GM18519 (cell line): Measurements from ENCODE around the gene RCHY1.
A peak's percentile ranks its signal among the peaks of the same experiment; 100 is the strongest.
"Not testable (repeated sequence)": the region's sequence is repeated elsewhere in the genome, so short reads cannot be mapped to it uniquely, and the experiment has no call there.

Source experiments
- ATAC-seq: cut with Tn5 transposase; IDR thresholded peaks from one replicate; pipeline ENCODE4 v1.9.1; 2021; ENCODE audit warnings: mild to moderate bottlenecking, moderate library complexity; ENCODE audit not compliant: unreplicated experiment, low FRiP score

RCHY1 gene

DNA sequence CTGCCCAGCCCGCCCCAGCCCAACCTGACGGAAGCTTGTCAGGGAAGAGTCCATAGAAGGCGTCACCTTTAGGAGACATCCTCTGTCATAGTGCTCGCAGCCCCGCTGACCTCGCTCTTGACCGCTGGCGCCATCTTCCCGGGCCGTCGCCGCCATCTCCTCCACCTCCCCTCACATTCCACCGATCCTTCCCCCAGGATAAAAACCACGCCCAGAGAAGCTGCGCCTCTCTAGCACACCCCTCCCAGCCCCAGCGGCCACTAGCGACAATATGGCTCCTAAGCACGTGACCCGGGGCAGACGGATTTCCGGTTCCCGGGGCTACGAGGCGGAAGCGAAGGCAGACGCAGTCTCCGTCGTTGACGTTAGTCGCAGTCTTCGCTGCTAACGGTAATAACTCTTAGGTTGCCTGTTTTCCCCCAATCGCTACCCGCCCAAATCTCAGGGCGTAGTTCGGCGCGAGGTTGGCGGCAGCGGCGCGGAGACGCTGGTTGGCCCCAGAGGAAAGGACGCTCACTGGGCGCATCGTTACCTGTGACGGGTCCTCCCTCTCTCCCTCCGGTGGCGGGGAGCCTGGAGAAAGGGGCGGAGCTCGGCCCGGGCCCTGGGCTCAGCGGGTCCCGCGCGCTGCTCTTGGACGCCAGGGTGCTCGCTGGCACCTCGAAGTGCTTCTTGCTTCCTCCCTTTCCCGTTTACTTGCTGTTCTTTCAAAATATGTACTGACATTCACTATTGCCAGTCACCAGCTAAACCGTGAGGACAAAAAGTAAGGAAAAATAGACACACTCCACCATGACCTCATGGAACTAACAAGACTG lies at the start of gene RCHY1, which contains the start of gene THAP6:
RCHY1 (minus strand) TSS at position 273 of the 818 bp plus-strand sequence; CDS start at position 156, 117 bp downstream.
THAP6 (plus strand) TSS at position 343 of the 818 bp plus-strand sequence. CDS start 980 bp downstream, outside the sequence.
- peak; percentile 83 for ATAC-seq

DNA sequence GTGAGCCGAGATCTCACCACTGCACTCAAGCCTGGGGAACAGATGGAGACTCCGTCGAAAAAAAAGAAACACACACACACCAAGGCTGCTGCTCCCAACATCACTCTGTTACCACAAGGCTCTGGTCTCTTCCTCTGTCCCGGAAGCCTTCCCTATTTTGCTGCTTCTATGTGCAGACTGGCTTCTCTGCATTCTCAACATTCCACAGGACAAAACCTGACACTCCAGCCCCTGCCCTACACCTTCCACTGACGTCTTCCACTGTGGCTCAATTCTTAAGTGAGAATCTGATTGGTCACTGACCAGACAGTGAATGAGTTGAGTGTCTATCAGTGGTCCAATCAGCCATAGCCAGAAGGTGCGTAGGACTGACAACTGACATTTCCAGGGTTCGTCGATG lies 47.6 kb upstream of the RCHY1 start:
- ATAC-seq, result no peak

- ATAC-seq, result no peak
Observed at GRCh38 chr4:75557696-75558095, 43.5 kb upstream of the RCHY1 start.

- peak; percentile 93 for ATAC-seq
Observed at GRCh38 chr4:75555294-75556164, 41.3 kb upstream of the RCHY1 start, which contains the start of gene ODAPH. Gene ODAPH, plus strand, starts transcription at chr4:75556066. Its CDS starts 17 bp downstream, at chr4:75556083.

- ATAC-seq, result no peak
Observed at GRCh38 chr4:75552452-75552851, 38.2 kb upstream of the RCHY1 start.

DNA sequence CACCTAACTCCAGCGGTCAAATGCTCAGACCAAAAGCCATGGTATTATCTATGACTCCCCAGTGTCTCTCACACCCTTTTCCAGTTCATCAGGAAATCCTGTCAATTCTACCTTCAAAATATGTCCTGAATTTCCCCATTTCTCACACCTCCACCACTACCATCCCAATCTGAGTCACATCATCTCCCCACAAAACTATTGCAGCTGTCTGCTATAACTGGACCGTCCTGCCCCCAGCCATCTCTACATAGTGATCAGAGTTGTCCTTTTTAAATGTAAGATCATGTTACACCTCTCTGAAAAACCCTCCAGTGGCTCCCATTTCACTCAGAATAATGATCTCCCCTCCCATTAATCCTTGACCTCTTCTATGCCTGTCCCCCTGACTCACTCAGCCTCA lies 34.8 kb upstream of the RCHY1 start:
- ATAC-seq, result no peak

GRCh38 chr4:75547647-75548387 lies 33.6 kb upstream of the RCHY1 start:
- no peak for ATAC-seq

- no peak for ATAC-seq
Observed at GRCh38 chr4:75545526-75545925, 31.3 kb upstream of the RCHY1 start.

- ATAC-seq, result no peak
Observed at GRCh38 chr4:75544870-75545269, 30.7 kb upstream of the RCHY1 start.

DNA sequence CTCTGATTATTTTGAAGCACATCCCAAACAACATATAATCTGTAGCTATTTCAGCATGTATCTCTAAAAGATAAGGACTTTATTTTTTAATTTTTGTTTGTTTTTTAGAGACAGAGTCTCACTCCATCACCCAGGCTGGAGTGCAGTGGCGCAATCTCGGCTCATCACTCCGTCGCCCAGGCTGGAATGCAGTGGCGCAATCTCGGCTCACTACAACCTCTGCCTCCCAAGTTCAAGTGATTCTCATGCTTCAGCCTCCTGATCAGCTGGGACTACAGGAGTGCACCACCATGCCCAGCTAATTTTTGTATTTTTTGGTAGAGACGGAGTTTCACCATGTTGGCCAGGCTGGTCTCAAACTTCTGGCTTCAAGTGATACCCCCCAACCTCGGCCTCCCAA lies 30.0 kb upstream of the RCHY1 start:
- not testable (repeated sequence) for ATAC-seq

GRCh38 chr4:75542824-75543223 lies 28.6 kb upstream of the RCHY1 start:
- ATAC-seq, result no peak

DNA sequence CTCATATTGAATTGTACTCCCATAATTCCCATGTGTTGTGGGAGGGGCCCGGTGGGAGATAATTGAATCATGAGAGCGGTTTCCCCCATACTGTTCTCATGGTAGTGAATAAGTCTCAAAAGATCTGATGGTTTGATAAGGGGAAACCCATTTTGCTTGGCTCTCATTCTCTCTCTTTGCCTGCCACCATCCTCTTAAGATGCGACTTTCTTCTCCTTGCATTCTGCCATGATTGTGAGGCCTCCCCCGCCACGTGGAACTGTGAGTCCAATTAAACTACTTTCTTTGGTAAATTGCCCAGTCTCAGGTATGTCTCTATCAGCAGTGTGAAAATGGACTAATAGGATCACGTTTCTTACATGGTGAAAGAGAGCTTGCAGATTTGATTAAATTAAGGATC lies 23.1 kb upstream of the RCHY1 start:
- not testable (repeated sequence) for ATAC-seq

GRCh38 chr4:75533926-75534325 lies 19.7 kb upstream of the RCHY1 start:
- not testable (repeated sequence) for ATAC-seq

DNA sequence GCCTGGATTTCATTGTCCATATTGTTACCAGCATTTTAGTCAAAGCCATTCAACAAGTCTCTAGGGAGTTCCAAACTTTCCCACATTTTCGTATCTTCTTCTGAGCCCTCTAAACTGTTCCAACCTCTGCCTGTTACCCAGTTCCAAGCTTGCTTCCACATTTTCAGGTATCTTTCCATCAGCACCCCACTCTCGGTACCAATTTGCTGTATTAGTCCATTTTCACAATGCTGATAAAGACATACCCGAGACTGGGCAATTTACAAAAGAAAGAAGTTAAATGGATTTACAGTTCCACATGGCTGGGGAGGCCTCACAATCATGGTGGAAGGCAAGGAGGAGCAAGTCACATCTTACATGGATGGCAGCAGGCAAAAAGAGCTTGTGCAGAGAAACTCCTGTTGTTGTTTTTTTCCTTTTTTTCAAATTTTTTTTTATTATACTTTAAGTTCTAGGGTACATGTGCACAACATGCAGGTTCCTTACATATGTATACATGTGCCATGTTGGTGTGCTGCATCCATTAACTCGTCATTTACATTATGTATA lies 19.2 kb upstream of the RCHY1 start:
- ATAC-seq, result not testable (repeated sequence)

GRCh38 chr4:75531536-75532143 lies 17.4 kb upstream of the RCHY1 start:
- ATAC-seq, result not testable (repeated sequence)

DNA sequence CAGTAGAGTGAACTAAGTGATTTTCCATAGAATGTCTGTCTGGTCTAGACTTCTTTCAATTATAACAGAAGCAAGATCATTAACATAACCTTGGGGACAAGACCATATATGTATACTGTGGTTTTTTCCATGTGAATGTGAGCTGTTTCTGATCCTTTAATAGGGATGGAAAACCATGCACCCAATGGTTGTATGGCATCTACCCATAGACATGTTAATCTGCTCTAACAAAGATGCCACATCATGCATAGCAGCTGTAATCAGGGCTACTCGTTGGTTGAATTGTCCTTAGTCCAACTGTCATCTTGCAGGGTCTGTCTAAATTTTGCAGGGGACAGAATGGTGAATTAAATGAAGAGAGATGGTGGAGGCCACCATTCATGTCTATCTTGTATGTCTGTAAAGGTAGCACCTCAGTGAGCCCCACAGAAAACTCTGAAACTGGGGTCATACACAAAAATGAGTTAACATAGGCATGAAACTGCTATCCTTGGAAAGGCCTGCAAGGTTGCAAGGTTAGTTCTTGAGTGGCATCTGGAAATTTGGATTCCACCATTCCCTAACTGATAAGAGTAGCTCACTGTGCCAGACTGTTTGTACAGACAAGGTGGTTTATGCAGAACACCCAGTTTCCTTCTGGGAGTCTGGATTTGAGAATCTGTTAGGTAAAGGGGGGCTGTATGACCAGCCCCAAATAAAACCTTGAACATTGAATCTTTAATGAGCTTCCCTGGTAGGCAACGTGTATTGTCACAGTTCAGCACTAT lies 16.5 kb upstream of the RCHY1 start:
- ATAC-seq, result no peak

DNA sequence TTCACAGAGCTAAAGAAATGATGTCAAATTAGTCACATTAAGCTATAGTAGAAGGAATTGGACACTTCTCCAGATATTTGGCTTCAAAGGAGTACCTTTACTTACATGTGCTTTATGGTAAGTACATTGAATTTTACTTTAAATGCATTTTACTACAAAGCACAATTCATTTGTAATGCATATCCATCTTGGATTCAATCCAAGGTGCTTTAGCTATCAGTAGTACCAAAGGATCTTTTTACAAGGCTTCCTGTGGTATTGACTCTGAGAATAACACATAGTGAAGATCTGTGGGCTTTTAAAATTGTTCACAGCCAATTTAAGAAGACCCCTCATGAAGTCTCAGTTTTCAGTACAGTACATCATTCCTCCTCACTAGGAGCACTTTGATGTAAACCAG lies 13.3 kb upstream of the RCHY1 start:
- no peak for ATAC-seq

GRCh38 chr4:75525910-75526309 lies 11.7 kb upstream of the RCHY1 start:
- ATAC-seq, result no peak

GRCh38 chr4:75525086-75525485 lies 10.9 kb upstream of the RCHY1 start:
- no peak for ATAC-seq
